Endodermal cell (in vitro differentiated cells): ENCODE data around the gene ZFAND3. TPM values are rescaled to one million over a fixed set of nuclear protein-coding genes. Genes with fewer than 3 reads are reported as not detected.

Experiments
- DNase-seq: peaks from one replicate; pipeline ENCODE4 v3.0.0-alpha.2; 2017
- H3K27ac ChIP-seq: 2 replicates; pipeline ENCODE4 v1.5.1; 2013; ENCODE audit warnings: mild to moderate bottlenecking, low read depth, low read length, moderate library complexity
- H3K27me3 ChIP-seq: 2 replicates; pipeline ENCODE4 v1.6.1; 2013; ENCODE audit warnings: mild to moderate bottlenecking, low read length, moderate library complexity; ENCODE audit not compliant: insufficient read depth, control insufficient read depth, poor library complexity, severe bottlenecking
- H3K36me3 ChIP-seq: 2 replicates; pipeline ENCODE4 v1.7.0; 2013; ENCODE audit warnings: mild to moderate bottlenecking, low read length, moderate library complexity; ENCODE audit not compliant: control insufficient read depth, insufficient read depth
- H3K4me1 ChIP-seq: one replicate; pipeline ENCODE4 v1.7.0; 2013; ENCODE audit warnings: low read length; ENCODE audit not compliant: control insufficient read depth, insufficient read depth
- H3K4me3 ChIP-seq: 2 replicates; pipeline ENCODE4 v1.5.1; 2013; ENCODE audit warnings: mild to moderate bottlenecking, low read length, moderate library complexity
- H3K9ac ChIP-seq: 2 replicates; pipeline ENCODE4 v1.6.1; 2013; ENCODE audit warnings: mild to moderate bottlenecking, low read length, moderate library complexity; ENCODE audit not compliant: poor library complexity, severe bottlenecking; ENCODE audit errors: extremely low read depth
- H3K9me3 ChIP-seq: 2 replicates; pipeline ENCODE4 v1.6.1; 2013; ENCODE audit warnings: mild to moderate bottlenecking, low read length, moderate library complexity; ENCODE audit not compliant: control insufficient read depth
- H3K27ac Mint-ChIP-seq: 2 replicates; pipeline ENCODE4 v1.8.0; 2020; ENCODE audit warnings: mixed read lengths
- H3K27me3 Mint-ChIP-seq: 2 replicates; pipeline ENCODE4 v1.8.0; 2021; ENCODE audit warnings: mild to moderate bottlenecking, mixed read lengths; ENCODE audit not compliant: insufficient read depth
- H3K36me3 Mint-ChIP-seq: 2 replicates; pipeline ENCODE4 v1.8.0; 2020; ENCODE audit warnings: low read depth, mixed read lengths
- H3K4me1 Mint-ChIP-seq: 2 replicates; pipeline ENCODE4 v1.8.0; 2020; ENCODE audit warnings: mixed read lengths
- H3K4me3 Mint-ChIP-seq: 2 replicates; pipeline ENCODE4 v1.8.0; 2020; ENCODE audit warnings: mild to moderate bottlenecking, moderate library complexity, mixed read lengths
- H3K9me3 Mint-ChIP-seq: 2 replicates; pipeline ENCODE4 v1.8.0; 2020; ENCODE audit warnings: mild to moderate bottlenecking, mixed read lengths
- CTCF ChIP-seq: fragments of 200-600 bp; sonication (generic); conservative IDR thresholded peaks from 2 replicates; pipeline ENCODE4 v1.5.0; 2021; ENCODE audit warnings: antibody characterized with exemption, mild to moderate bottlenecking
- WGBS, 2 experiments: methylation state at CpG; one replicate each; pipeline versions ENCODE4 v1.1.5 to v1.1.7; 2013; ENCODE audit warnings: missing lambda C conversion rate in 2 of 2, mixed read lengths in 1 of 2; ENCODE audit not compliant: insufficient coverage in 1 of 2, insufficient read length in 1 of 2; 5-methylcytosine and 5-hydroxymethylcytosine counted together
- total RNA-seq, 2 donors: library from RNA; stranded (reverse); fragmentation: NEBNext Ultra II Directional in 1 of 2; extraction: Animal tissue kit (Norgen Biotek cat#: 25700) in 1 of 2; gene quantifications; 2 replicates in 1 of 2; 3 replicates in 1 of 2; pipeline ENCODE4 v1.2.1, GENCODE V29; 2021

The ZFAND3 gene
- total RNA-seq, 2 donors from 2014 or later = 67.1 to 86.2 TPM

DNA sequence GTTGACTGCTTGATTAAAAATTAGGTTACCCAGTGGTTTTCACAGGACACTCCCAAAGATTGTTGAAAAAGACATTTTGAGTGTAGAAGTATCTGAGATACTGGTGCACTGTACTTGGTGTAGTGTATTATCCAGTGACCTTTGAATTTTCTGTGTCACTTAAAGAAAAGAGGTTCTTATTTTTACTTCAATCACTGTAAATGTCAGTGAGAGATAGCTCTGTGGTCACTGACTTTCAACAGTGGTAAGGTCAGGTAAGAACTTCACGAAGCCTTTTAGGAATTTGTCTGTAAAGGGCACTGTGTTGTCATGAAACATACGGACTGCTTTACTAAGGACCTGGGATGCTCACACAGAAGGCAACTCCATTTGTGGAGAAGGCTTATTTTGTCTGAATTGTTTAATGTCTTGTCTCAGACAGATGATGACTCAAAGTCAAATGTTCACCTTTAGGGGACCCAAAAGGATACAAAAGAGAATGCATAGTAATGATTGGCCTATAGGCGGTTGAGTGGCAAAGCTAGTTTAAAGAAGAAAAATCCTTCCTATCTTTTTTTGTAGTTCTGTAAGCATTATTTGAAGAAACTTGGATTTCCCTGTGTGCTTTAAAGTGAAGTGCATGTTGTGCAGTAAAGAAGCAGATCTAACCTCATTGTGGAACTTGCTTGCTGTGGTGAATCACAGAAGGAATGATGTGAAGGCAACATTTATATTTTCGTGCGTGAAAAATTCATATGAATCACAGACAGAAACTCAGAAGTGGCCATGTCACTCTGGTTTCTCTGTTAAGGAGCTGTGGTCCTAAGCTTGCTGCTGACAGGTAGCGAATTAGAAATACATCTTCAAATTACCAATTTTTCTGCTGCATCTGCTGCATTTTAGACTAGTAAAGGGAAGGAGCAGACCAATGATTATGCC, 47.3 kb downstream of the ZFAND3 start:
- Mint-ChIP-seq H3K36me3 (peaks cover 14% of the 10 kb centered on the region), H3K4me1 (peaks cover 15% of the 10 kb centered on the region), H3K27ac (no peak overlapping the region), H3K9me3 (no peaks in the 10 kb centered on the region), H3K4me3 (no peak overlapping the region), H3K27me3 (no peaks in the 10 kb centered on the region)
- DNase-seq = no peak
- Histone ChIP-seq H3K27me3 (no peaks in the 10 kb centered on the region), H3K9me3 (peaks cover 2% of the 10 kb centered on the region), H3K27ac (no peak overlapping the region), H3K9ac (no peak overlapping the region), H3K36me3 (peaks cover 25% of the 10 kb centered on the region), H3K4me3 (no peak overlapping the region), H3K4me1 (peaks cover 4% of the 10 kb centered on the region)
- TF ChIP-seq CTCF = no peak
- WGBS, 2 experiments = 95 to 98% methylated on average over 6 of the region's 6 CpGs

DNA sequence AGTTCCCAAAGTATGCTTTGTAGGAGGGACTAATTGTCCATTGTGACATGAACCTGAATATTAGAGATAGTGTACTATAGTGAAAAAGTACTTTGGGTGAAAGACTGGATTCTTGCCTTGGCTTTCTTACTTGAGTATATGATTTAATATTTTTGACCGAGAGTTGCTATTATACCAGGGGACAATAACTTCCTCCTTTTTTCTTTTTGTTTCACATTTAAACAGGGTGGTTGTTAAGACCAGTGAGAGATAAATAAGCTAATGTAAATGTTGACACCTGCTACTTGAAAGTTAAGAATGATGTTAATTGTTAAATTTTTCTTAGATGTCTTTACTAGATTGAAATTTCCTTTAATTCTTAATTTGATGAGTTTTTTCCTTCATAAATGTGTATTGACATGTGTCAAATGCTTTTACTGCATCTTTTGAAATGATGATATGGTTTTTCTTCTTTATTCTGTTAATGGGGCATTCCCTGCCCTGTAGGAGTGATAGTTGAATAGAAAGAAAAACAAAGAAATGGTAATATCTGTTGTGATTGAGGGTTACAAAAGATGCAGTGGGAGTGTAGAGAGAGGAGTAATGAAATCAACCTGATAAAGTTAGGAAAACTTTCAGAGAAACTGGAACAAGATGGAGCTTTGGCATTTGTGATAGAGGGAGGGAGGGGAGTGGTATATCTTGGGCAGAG, 48.4 kb downstream of the ZFAND3 start:
- peaks cover 5% of the 10 kb centered on the region for H3K9me3 ChIP-seq
- Mint-ChIP-seq H3K27me3 (no peaks in the 10 kb centered on the region), H3K36me3 (peaks cover 15% of the 10 kb centered on the region), H3K4me1 (peaks cover 17% of the 10 kb centered on the region), H3K9me3 (peaks cover 3% of the 10 kb centered on the region), H3K27ac (no peak overlapping the region), H3K4me3 (no peak overlapping the region)
- H3K9ac ChIP-seq = no peak overlapping the region
- H3K27ac ChIP-seq = no peak overlapping the region
- peaks cover 23% of the 10 kb centered on the region for H3K36me3 ChIP-seq
- no peaks in the 10 kb centered on the region for H3K27me3 ChIP-seq
- no peak for DNase-seq
- H3K4me1 ChIP-seq = peaks cover 4% of the 10 kb centered on the region
- 100% methylated on average over 1 of the region's 1 CpG; no CpG with 5 or more reads in 1 of the 2 experiments for whole genome bisulfite sequencing, 2 experiments
- TF ChIP-seq CTCF = no peak
- no peak overlapping the region for H3K4me3 ChIP-seq

- peaks cover 5% of the 10 kb centered on the region for H3K9me3 ChIP-seq
- Mint-ChIP-seq H3K4me3 (no peak overlapping the region), H3K9me3 (peaks cover 3% of the 10 kb centered on the region), H3K27me3 (no peaks in the 10 kb centered on the region), H3K4me1 (peaks cover 18% of the 10 kb centered on the region), H3K36me3 (peaks cover 13% of the 10 kb centered on the region), H3K27ac (no peak overlapping the region)
- H3K4me1 ChIP-seq = peaks cover 4% of the 10 kb centered on the region
- DNase-seq = no peak
- H3K9ac ChIP-seq = no peak overlapping the region
- no peak for TF ChIP-seq CTCF
- H3K27ac ChIP-seq = no peak overlapping the region
- 83 to 100% methylated on average over 1 to 3 of the region's 4 CpGs for WGBS, 2 experiments
- no peaks in the 10 kb centered on the region for H3K27me3 ChIP-seq
- H3K4me3 ChIP-seq = no peak overlapping the region
- peaks cover 20% of the 10 kb centered on the region for H3K36me3 ChIP-seq
Measured at GRCh38 chr6:37868447-37868825, 48.9 kb downstream of the ZFAND3 start.
